HG02885 (cell line): ENCODE data around the gene C2CD5.

ENCODE experiments used
- ATAC-seq: cut with Tn5 transposase; IDR thresholded peaks from one replicate; pipeline ENCODE4 v1.9.1; 2021; ENCODE audit warnings: mild to moderate bottlenecking; ENCODE audit not compliant: unreplicated experiment, poor library complexity

Gene C2CD5

DNA sequence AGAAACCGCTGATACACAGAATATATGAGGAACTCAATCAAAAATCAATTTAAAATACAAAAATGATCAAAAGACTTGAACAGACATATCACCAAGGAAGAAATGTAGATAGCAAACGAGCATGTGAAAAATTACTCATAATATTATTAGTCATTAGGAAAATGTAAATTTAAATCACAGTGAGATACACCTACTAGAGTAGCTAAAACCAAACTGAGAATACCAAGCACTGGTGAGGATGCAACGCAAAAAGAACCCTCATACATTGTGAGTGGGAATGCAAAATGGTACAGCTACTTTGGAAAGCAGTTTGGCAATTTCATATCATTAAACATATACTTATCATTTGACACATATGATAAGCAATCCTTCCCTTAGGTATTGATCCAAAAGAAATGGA is 108.8 kb downstream of the C2CD5 start:
- no peak for ATAC-seq

DNA sequence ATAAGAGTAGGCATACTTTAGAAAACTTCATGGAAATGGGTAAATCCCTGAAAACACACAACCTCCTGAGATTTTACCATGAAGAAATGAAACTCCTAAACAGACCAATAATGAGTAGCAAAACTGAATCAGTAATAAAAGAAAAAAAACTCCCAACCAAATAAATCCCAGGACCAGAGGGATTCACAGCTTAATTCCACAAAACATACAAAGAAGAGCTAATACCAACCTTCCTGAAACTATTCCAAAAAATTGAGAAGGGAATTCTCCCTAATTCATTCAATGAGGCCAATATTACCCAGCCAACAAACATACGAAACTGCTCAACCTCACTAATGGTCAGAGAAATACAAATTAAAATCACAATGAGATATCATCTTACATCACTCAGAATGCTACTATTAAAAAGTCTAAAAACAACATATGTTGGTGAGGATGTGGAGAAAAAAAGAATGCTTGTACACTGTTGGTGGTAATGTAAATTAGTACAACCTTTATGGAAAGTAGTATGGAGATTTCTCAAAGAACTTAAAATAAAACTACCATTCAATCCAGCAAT is 112.6 kb downstream of the C2CD5 start:
- no peak for ATAC-seq

GRCh38 chr12:22416801-22417200 is 127.5 kb downstream of the C2CD5 start:
- ATAC-seq = no peak

GRCh38 chr12:22415342-22416309 is 128.7 kb downstream of the C2CD5 start:
- ATAC-seq = no peak

GRCh38 chr12:22414742-22415141 is 129.6 kb downstream of the C2CD5 start:
- ATAC-seq = no peak

GRCh38 chr12:22413592-22413991 is 130.8 kb downstream of the C2CD5 start:
- no peak for ATAC-seq

DNA sequence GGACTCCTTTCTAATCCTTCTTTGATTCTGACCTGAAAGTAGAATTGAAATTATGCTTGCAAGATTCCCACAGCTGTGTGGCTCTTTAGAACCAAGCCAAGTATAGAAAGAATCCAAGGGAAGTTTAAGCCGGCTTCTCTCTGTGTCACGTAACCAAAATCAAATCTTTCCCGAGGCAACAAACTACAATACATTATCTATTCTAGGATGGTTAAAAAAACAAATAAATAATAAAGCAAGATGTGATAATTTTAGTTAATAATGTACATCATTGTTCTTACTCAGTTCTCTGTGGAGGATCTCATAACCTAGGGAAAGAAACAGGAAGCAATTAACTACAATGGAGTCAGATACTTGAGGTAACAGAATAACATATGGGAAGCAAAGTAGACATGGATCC is 131.8 kb downstream of the C2CD5 start:
- no peak for ATAC-seq

- no peak for ATAC-seq
Measured at GRCh38 chr12:22410486-22410885, 133.9 kb downstream of the C2CD5 start.

DNA sequence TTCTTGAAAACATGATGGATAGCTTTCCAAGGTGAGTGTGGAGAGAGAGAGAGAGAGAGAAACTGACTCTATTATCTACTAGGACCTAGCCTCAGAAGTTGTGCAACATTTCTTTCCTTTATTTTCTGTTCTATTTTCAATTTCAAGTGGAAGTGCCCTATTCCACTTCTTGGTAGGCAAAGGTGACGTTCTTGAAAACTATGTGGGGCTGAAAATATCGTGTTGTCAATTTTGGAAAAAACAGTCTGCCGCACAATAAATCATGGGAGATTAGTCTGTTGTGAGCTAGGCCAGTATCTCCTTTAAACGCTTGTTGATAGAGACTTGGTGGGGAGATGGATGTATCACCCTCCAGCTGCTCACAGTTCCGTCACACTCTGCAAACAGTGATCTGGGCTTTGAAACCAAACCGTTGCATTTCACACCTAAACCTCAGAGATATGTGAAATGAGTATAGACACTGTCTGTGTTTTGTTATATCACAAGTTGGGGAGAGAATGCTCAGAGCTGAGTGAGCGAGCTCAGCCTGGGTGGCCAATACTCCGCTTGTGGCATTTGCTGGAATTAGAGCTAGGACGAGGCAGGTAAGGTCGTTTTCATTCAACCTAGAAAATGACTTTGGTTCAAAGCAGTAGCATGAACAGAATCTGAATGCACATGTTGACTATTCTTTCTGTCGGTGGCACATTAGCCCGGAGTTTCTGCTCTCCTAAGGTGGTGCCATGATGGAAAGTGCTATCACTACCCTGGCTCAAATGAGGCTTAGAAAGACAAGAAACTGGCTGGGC is 134.8 kb downstream of the C2CD5 start:
- peak; percentile 98 for ATAC-seq

DNA sequence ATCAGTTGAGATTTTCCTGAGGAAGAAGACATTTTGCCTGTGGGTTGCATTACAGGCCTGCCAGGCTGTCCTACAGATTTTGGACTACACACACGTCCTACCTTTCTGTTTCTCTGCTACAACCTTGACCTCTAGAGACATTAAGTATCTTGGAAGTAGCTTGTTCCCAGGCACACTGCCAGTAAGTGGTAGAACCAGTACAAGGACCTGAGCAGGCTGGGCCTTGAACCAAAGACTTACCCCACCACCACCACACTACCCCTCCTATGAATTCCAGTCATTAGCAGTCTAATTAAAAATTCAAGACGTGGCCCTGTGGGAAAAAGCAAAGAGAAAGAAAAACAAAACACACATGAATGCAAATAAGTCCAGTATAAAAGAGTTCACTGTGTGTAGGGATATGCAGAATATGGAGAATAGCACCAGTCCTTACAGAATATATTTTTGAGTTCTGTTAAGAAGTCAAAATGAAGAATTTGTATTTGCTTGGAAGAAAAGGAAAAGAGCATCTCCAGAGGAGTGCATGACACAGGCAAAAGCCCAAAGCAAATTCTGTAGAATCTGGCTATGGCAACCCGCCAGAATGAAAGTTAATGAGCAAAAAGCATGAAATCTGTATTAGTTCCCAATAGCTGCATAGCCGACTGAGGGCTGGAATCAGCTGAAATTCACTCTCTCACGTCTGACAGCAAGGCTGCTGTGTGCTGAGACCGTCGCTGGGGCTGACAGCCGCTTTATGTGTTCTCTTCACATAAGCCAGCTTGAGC is 135.5 kb downstream of the C2CD5 start:
- ATAC-seq = peak; percentile 17

- no peak for ATAC-seq
Measured at GRCh38 chr12:22407397-22407796, 136.9 kb downstream of the C2CD5 start.

DNA sequence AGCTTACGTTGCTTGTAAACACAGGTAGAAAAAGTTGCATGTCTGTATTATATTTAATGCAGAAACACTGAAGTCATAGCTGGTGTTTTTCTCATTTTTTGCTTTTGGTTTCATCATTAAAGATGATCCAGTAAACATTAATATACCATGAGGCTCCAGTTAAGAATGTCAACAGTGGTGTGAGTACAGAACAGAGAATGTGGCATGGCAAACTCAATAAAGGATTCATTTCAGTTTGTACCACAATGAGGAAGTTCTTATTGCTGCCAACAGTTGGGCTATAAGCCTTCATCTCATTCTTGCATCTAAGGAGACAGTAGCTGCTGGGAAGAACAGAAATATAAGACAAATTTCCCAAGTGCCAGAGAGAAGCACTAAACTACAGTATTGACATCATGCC is 137.7 kb downstream of the C2CD5 start:
- ATAC-seq = no peak

DNA sequence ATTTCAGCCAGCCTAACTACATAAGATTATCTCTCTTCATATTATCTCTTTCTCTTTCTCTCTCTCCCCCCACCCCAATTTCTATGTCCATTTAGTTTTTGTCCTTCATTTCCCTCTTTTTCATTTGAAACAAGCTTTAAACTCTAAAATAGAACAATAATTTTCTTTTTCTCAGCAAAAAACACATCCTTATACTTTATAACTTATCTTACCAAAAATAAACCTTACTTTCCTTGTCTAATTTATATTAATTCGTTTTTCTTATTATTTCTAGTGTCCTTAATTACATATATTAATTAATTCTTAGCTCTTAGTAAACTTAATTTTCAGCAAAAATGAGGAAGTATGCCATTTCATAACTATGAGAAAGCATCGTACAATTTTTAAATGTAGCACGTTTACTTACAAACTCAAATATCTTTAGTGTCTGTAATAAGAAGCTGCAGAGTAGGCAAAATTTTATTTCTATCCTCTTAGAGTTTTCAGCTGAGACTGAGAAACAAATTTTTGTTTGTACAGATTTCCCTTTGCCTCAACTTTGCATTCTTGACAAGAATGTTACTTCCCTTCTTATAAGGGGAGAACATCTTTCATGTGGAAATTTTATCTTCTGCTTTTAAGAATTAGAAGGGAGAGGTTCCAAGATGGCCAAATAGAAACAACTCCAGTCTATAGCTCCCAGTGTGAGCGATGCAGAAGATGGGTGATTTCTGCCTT is 144.7 kb downstream of the C2CD5 start:
- no peak for ATAC-seq
